Skeletal muscle tissue (tissue), 4 donors: ENCODE data around the gene PTPRN2. TPM values are rescaled to one million over a fixed set of nuclear protein-coding genes. Genes with fewer than 3 reads are reported as not detected.

ENCODE experiments used
- H3K27ac ChIP-seq: one replicate; pipeline ENCODE4 v1.7.0; 2013; ENCODE audit warnings: mild to moderate bottlenecking, low read depth, low read length, inconsistent platforms
- H3K27me3 ChIP-seq, 3 donors: one replicate each; pipeline ENCODE4 v1.7.0; 2013; ENCODE audit warnings: low read length in 3 of 3; ENCODE audit not compliant: control insufficient read depth in 3 of 3, insufficient read depth in 3 of 3
- H3K36me3 ChIP-seq, 3 donors: one replicate each; pipeline ENCODE4 v1.7.0; 2013; ENCODE audit warnings: low read length in 3 of 3; ENCODE audit not compliant: control insufficient read depth in 3 of 3, insufficient read depth in 3 of 3
- H3K4me1 ChIP-seq, 3 donors: one replicate each; pipeline ENCODE4 v1.7.0; 2013; ENCODE audit warnings: low read length in 3 of 3, mild to moderate bottlenecking in 3 of 3; ENCODE audit not compliant: control insufficient read depth in 3 of 3, insufficient read depth in 3 of 3
- H3K4me3 ChIP-seq, 3 donors: one replicate each; pipeline ENCODE4 v1.7.0; 2013; ENCODE audit warnings: low read length in 3 of 3
- H3K9ac ChIP-seq, 3 donors: one replicate each; pipeline ENCODE4 v1.7.0; 2013; ENCODE audit warnings: low read length in 3 of 3, mild to moderate bottlenecking in 3 of 3, moderate library complexity in 2 of 3, low read depth in 1 of 3
- H3K9me3 ChIP-seq, 3 donors: one replicate each; pipeline ENCODE4 v1.7.0; 2013; ENCODE audit warnings: low read length in 3 of 3; ENCODE audit not compliant: control insufficient read depth in 3 of 3
- total RNA-seq: library from RNA; depleted of rRNA; stranded (reverse); fragments of >200 nt; gene quantifications from one replicate; pipeline ENCODE4 v1.2.3, GENCODE V29; 2014
- donor health status: Osteomylitis.

The PTPRN2 gene
- total RNA-seq, 1 donor from 2014 or later = 1.6 TPM

- Histone ChIP-seq H3K36me3 (no peaks in the 10 kb centered on the region), H3K4me3 (no peak overlapping the region), H3K27ac (no peak overlapping the region)
Measured at GRCh38 chr7:157652161-157652953, 935.3 kb downstream of the PTPRN2 start.

GRCh38 chr7:157651366-157652160 lies 936.1 kb downstream of the PTPRN2 start:
- Histone ChIP-seq H3K36me3 (no peaks in the 10 kb centered on the region), H3K9ac (no peak overlapping the region), H3K4me1 (no peaks in the 10 kb centered on the region), H3K27ac (no peak overlapping the region), H3K4me3 (no peak overlapping the region), H3K27me3 (no peaks in the 10 kb centered on the region), H3K9me3 (peaks cover 0 to 3% (median 2%) of the 10 kb centered on the region in 3 donors)

More at GRCh38 chr7:157652161-157652953, 935.3 kb downstream of the PTPRN2 start:
- peaks cover 0 to 3% (median 2%) of the 10 kb centered on the region in 3 donors for H3K9me3 ChIP-seq
- no peaks in the 10 kb centered on the region for H3K27me3 ChIP-seq
- no peak overlapping the region for H3K9ac ChIP-seq
- no peaks in the 10 kb centered on the region for H3K4me1 ChIP-seq

GRCh38 chr7:157650801-157651200 lies 936.8 kb downstream of the PTPRN2 start:
- no peak overlapping the region for H3K9ac ChIP-seq
- peaks cover 0 to 2% (median 0%) of the 10 kb centered on the region in 3 donors for H3K9me3 ChIP-seq
- no peaks in the 10 kb centered on the region for H3K36me3 ChIP-seq
- no peak overlapping the region for H3K4me3 ChIP-seq
- H3K27me3 ChIP-seq = no peaks in the 10 kb centered on the region
- H3K4me1 ChIP-seq = no peaks in the 10 kb centered on the region
- no peak overlapping the region for H3K27ac ChIP-seq

- peaks cover 0 to 2% (median 0%) of the 10 kb centered on the region in 3 donors for H3K9me3 ChIP-seq
- no peaks in the 10 kb centered on the region for H3K36me3 ChIP-seq
- peaks cover 0 to 2% (median 0%) of the 10 kb centered on the region in 3 donors for H3K27me3 ChIP-seq
- no peaks in the 10 kb centered on the region for H3K4me1 ChIP-seq
- no peak overlapping the region for H3K9ac ChIP-seq
- no peak overlapping the region for H3K4me3 ChIP-seq
- H3K27ac ChIP-seq = no peak overlapping the region
Measured at GRCh38 chr7:157650131-157650631, 937.4 kb downstream of the PTPRN2 start.

GRCh38 chr7:157646551-157646950 lies 941.1 kb downstream of the PTPRN2 start:
- Histone ChIP-seq H3K9me3 (peaks cover 0 to 3% (median 2%) of the 10 kb centered on the region in 3 donors), H3K4me3 (no peak overlapping the region), H3K27ac (no peak overlapping the region), H3K36me3 (no peaks in the 10 kb centered on the region), H3K4me1 (no peaks in the 10 kb centered on the region), H3K9ac (no peak overlapping the region), H3K27me3 (peaks cover 0 to 7% (median 0%) of the 10 kb centered on the region in 3 donors)

- Histone ChIP-seq H3K9ac (no peak overlapping the region), H3K9me3 (peaks cover 0 to 3% (median 2%) of the 10 kb centered on the region in 3 donors), H3K4me3 (no peak overlapping the region), H3K4me1 (no peaks in the 10 kb centered on the region), H3K36me3 (no peaks in the 10 kb centered on the region), H3K27ac (no peak overlapping the region), H3K27me3 (peaks cover 0 to 7% (median 0%) of the 10 kb centered on the region in 3 donors)
Measured at GRCh38 chr7:157645539-157645938, 942.1 kb downstream of the PTPRN2 start.

GRCh38 chr7:157644946-157645345 lies 942.7 kb downstream of the PTPRN2 start:
- H3K9ac ChIP-seq = no peak overlapping the region
- H3K27ac ChIP-seq = no peak overlapping the region
- peaks cover 0 to 5% (median 2%) of the 10 kb centered on the region in 3 donors for H3K9me3 ChIP-seq
- H3K4me3 ChIP-seq = no peak overlapping the region
- no peaks in the 10 kb centered on the region for H3K36me3 ChIP-seq
- H3K4me1 ChIP-seq = no peaks in the 10 kb centered on the region
- H3K27me3 ChIP-seq = peaks cover 0 to 7% (median 0%) of the 10 kb centered on the region in 3 donors

- no peak overlapping the region for H3K4me3 ChIP-seq
- H3K27me3 ChIP-seq = peaks cover 0 to 7% (median 0%) of the 10 kb centered on the region in 3 donors
- H3K9me3 ChIP-seq = peaks cover 0 to 7% (median 4%) of the 10 kb centered on the region in 3 donors
- H3K4me1 ChIP-seq = no peaks in the 10 kb centered on the region
- no peak overlapping the region for H3K27ac ChIP-seq
- H3K9ac ChIP-seq = no peak overlapping the region
- no peaks in the 10 kb centered on the region for H3K36me3 ChIP-seq
Measured at GRCh38 chr7:157643525-157643970, 944.1 kb downstream of the PTPRN2 start.

GRCh38 chr7:157641866-157642265 lies 945.8 kb downstream of the PTPRN2 start:
- Histone ChIP-seq H3K9ac (no peak overlapping the region), H3K4me1 (no peaks in the 10 kb centered on the region), H3K4me3 (no peak overlapping the region), H3K9me3 (peaks cover 0 to 8% (median 4%) of the 10 kb centered on the region in 3 donors), H3K27ac (no peak overlapping the region), H3K36me3 (no peaks in the 10 kb centered on the region), H3K27me3 (peaks cover 0 to 7% (median 0%) of the 10 kb centered on the region in 3 donors)
